PFSK-1 (cell line): Measurements from ENCODE around the gene EDEM1.

Source experiments
- POLR2AphosphoS5 ChIP-seq: IDR thresholded peaks from 2 replicates; pipeline ENCODE4 v1.6.1; 2012; ENCODE audit warnings: low read depth, mild to moderate bottlenecking, control low read depth, low read length, moderate library complexity
- SIN3A ChIP-seq: IDR thresholded peaks from 2 replicates; pipeline ENCODE4 v1.6.1; 2012; ENCODE audit warnings: mild to moderate bottlenecking, low read length, moderate library complexity, borderline replicate concordance; ENCODE audit not compliant: insufficient read depth
- TF ChIP-seq, protein P1 (sequence below), 2 experiments: IDR thresholded peaks; 2 replicates each; pipeline versions ENCODE4 v1.6.1 to v1.8.0; 2011 to 2012; ENCODE audit warnings: low read depth in 2 of 2, low read length in 2 of 2, control low read depth in 1 of 2, inconsistent platforms in 1 of 2, mild to moderate bottlenecking in 1 of 2, moderate library complexity in 1 of 2; ENCODE audit not compliant: insufficient read depth in 1 of 2

DNA sequence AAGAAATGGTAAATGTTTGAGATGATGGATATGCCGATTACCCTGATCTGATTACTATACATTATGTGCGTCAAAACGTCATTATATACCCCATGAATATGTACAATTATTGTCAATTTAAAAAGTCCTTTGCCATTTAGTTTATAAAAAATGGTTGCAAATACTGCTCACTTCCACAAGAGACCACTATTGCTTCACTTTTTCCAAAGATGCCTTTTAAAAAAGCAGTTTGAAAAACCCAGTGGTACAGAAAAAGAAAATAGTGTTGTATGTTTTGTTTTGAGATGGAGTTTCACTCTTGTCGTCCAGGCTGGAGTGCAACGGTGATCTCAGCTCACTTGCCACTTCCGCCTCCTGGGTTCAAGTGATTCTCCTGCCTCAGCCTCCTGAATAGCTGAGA, 39.3 kb downstream of the EDEM1 start:
- no peak for TF ChIP-seq POLR2AphosphoS5
- TF ChIP-seq, protein P1, sequence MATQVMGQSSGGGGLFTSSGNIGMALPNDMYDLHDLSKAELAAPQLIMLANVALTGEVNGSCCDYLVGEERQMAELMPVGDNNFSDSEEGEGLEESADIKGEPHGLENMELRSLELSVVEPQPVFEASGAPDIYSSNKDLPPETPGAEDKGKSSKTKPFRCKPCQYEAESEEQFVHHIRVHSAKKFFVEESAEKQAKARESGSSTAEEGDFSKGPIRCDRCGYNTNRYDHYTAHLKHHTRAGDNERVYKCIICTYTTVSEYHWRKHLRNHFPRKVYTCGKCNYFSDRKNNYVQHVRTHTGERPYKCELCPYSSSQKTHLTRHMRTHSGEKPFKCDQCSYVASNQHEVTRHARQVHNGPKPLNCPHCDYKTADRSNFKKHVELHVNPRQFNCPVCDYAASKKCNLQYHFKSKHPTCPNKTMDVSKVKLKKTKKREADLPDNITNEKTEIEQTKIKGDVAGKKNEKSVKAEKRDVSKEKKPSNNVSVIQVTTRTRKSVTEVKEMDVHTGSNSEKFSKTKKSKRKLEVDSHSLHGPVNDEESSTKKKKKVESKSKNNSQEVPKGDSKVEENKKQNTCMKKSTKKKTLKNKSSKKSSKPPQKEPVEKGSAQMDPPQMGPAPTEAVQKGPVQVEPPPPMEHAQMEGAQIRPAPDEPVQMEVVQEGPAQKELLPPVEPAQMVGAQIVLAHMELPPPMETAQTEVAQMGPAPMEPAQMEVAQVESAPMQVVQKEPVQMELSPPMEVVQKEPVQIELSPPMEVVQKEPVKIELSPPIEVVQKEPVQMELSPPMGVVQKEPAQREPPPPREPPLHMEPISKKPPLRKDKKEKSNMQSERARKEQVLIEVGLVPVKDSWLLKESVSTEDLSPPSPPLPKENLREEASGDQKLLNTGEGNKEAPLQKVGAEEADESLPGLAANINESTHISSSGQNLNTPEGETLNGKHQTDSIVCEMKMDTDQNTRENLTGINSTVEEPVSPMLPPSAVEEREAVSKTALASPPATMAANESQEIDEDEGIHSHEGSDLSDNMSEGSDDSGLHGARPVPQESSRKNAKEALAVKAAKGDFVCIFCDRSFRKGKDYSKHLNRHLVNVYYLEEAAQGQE (IDR thresholded peaks at IDR 0.05; ENCODE audit: insufficient read depth in 1 of 2, low read depth in 2 of 2, low read length in 2 of 2), result no peak
- TF ChIP-seq SIN3A, result no peak
